ENCODE results near the gene ZNF426. TPM values are rescaled to one million over a fixed set of nuclear protein-coding genes. Genes with fewer than 3 reads are reported as not detected.
"Not testable (repeated sequence)": the region's sequence is repeated elsewhere in the genome, so short reads cannot be mapped to it uniquely, and the experiment has no call there.

The ZNF426 gene
- total RNA-seq, 4 donors from 2014 or later: 14.0 to 25.6 (median 15.1) TPM

GRCh38 chr19:9539201-9539600, 756 bp upstream of the ZNF426 start:
- intact Hi-C loops (cut with DNase I); H3K27me3 ChIP-seq; DNase-seq; H3K4me3 ChIP-seq (replicated peaks in 1 of 3); H3K9me3 ChIP-seq: not testable (repeated sequence)
- peak overlapping the region; percentile 92 to 97 (median 94) for H3K27ac ChIP-seq
- WGBS, 2 donors: 83 to 84% methylated on average over 6 of the region's 6 CpGs
- H3K36me3 ChIP-seq: peaks cover 18 to 21% of the 10 kb centered on the region in 2 donors
- H3K4me1 ChIP-seq: peaks cover 6 to 11% of the 10 kb centered on the region in 2 donors

- TF ChIP-seq POLR2A (IDR thresholded peaks at IDR 0.05): no peak
- TF ChIP-seq CTCF (IDR thresholded peaks at IDR 0.05): no peak
- Histone ChIP-seq H3K36me3 (peaks cover 50 to 54% of the 10 kb centered on the region in 2 donors), H3K4me3 (replicated peaks in 1 of 3) (no peak overlapping the region), H3K4me1 (peaks cover 6 to 11% of the 10 kb centered on the region in 2 donors), H3K9me3 (no peaks in the 10 kb centered on the region), H3K27ac (no peak overlapping the region), H3K27me3 (no peaks in the 10 kb centered on the region)
- WGBS, 2 donors: 97 to 100% methylated on average over 4 of the region's 4 CpGs
- intact Hi-C loops (cut with DNase I): no loop called here
- no peak for DNase-seq
Measured at GRCh38 chr19:9535934-9536333, 2.5 kb downstream of the ZNF426 start.

- Histone ChIP-seq H3K4me3 (replicated peaks in 1 of 3) (no peak overlapping the region), H3K27ac (no peak overlapping the region), H3K36me3 (peaks cover 90 to 93% of the 10 kb centered on the region in 2 donors), H3K9me3 (peaks cover 20% of the 10 kb centered on the region), H3K4me1 (peaks cover 0 to 3% of the 10 kb centered on the region in 2 donors), H3K27me3 (no peaks in the 10 kb centered on the region)
- TF ChIP-seq POLR2A (IDR thresholded peaks at IDR 0.05): no peak
- no peak for TF ChIP-seq CTCF (IDR thresholded peaks at IDR 0.05)
- intact Hi-C loops (cut with DNase I): no loop called here
- DNase-seq: no peak
- 98 to 99% methylated on average over 4 of the region's 4 CpGs for WGBS, 2 donors
Measured at GRCh38 chr19:9531933-9532332, 6.5 kb downstream of the ZNF426 start.

GRCh38 chr19:9528757-9529336, 9.6 kb downstream of the ZNF426 start:
- no peaks in the 10 kb centered on the region for H3K4me1 ChIP-seq
- peaks cover 69 to 73% of the 10 kb centered on the region in 2 donors for H3K36me3 ChIP-seq
- no peak overlapping the region for H3K4me3 ChIP-seq (replicated peaks in 1 of 3)
- intact Hi-C loops (cut with DNase I): loop anchor here (10.0 kb wide), 1 partner anchor 184 kb away; no protein-coding TSS in a partner anchor
- DNase-seq: no peak
- TF ChIP-seq CTCF (IDR thresholded peaks at IDR 0.05) (no peak), POLR2A (IDR thresholded peaks at IDR 0.05) (no peak)
- no peaks in the 10 kb centered on the region for H3K27me3 ChIP-seq
- H3K9me3 ChIP-seq: peaks cover 27% of the 10 kb centered on the region
- WGBS, 2 donors: 98% methylated on average over 5 of the region's 5 CpGs
- no peak overlapping the region for H3K27ac ChIP-seq

- H3K36me3 ChIP-seq: peaks cover 20 to 27% of the 10 kb centered on the region in 2 donors
- no peak for TF ChIP-seq CTCF (IDR thresholded peaks at IDR 0.05)
- TF ChIP-seq POLR2A (IDR thresholded peaks at IDR 0.05): no peak
- intact Hi-C loops (cut with DNase I): loop anchor here (5.0 to 10.0 kb wide), 2 partner anchors 48 to 179 kb away; no protein-coding TSS in a partner anchor
- H3K27ac ChIP-seq: no peak overlapping the region
- 94 to 98% methylated on average over 1 of the region's 1 CpG for WGBS, 2 donors
- H3K27me3 ChIP-seq: no peaks in the 10 kb centered on the region
- DNase-seq: no peak
- no peaks in the 10 kb centered on the region for H3K4me1 ChIP-seq
- H3K4me3 ChIP-seq (replicated peaks in 1 of 3): no peak overlapping the region
- peaks cover 22% of the 10 kb centered on the region for H3K9me3 ChIP-seq
Measured at GRCh38 chr19:9523885-9524474, 14.5 kb downstream of the ZNF426 start.

Data from thyroid gland (tissue), 4 donors.